ENCODE measurements around the gene GAPDH.
"Not testable (repeated sequence)": the region's sequence is repeated elsewhere in the genome, so short reads cannot be mapped to it uniquely, and the experiment has no call there.

Gene GAPDH

DNA sequence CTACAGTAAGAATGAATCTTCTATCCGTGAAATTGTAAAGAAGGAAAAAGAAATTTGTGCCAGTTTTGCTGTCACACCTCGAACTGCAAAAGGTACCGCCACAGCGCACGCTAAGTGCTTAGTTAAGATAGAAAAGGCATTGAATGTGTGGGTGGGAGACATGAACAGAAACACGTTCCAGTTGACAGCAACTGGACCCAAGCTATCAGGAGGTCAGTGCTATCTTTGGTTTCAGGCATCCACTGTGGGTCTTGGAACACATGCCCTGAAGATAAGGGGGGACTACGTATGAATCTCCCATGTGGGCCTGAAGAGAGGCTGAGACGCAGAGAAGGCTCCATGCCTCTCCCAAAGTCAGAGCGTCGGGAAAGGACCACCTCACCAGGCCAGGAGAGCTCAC lies 11.7 kb downstream of the GAPDH start:
- no peak for DNase-seq (ENCODE audit: low spot score)

- DNase-seq (ENCODE audit: low spot score), result no peak
Measured at GRCh38 chr12:6547566-6547965, 13.2 kb downstream of the GAPDH start.

DNA sequence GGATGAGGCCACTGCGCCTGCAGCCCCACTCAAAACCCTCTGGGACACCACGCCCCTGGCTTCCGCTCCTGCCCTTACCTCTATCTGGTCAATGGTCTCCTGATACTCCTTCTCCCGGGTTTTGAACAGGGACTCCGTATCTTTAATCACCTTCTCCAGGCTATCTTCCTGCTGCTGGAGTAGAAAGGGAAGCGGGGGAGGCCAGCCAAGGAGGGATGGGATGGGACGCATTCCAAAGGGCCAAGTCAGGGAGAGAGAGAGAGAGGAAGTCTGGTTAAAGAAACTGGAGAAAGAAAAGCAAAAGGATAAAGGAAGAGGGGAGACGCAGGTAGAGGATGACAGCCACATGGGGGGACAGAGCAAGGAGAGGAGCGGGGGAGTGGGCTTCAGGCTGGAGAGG lies 13.7 kb downstream of the GAPDH start:
- no peak for DNase-seq (ENCODE audit: low spot score)

GRCh38 chr12:6548556-6548955 lies 14.2 kb downstream of the GAPDH start:
- DNase-seq (ENCODE audit: low spot score), result no peak

- DNase-seq (ENCODE audit: low spot score), result no peak
Measured at GRCh38 chr12:6548966-6549683, 14.8 kb downstream of the GAPDH start.

DNA sequence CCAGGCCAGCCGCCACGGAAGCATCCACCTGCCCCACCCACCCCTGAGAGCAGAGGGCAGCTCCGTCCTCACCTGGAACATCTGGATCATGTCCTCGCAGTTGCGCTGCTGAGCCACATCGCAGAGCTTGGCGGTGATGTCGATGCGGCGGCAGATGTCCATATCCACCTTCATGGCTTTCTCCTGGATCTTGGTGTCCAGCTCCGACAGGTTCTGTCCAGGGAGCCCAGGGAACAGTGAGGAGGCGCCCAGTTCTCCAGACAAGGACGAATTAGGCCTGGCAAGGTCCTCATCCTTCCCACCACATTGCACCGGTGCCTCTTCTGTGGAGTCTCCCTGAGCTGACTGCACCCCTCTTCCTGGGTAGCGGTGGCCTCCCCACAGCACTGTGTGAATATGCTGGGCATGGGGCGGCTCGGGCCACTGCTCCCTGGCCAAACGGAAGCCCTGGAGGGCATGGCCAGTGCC lies 15.4 kb downstream of the GAPDH start:
- DNase-seq (ENCODE audit: low spot score), result no peak

DNA sequence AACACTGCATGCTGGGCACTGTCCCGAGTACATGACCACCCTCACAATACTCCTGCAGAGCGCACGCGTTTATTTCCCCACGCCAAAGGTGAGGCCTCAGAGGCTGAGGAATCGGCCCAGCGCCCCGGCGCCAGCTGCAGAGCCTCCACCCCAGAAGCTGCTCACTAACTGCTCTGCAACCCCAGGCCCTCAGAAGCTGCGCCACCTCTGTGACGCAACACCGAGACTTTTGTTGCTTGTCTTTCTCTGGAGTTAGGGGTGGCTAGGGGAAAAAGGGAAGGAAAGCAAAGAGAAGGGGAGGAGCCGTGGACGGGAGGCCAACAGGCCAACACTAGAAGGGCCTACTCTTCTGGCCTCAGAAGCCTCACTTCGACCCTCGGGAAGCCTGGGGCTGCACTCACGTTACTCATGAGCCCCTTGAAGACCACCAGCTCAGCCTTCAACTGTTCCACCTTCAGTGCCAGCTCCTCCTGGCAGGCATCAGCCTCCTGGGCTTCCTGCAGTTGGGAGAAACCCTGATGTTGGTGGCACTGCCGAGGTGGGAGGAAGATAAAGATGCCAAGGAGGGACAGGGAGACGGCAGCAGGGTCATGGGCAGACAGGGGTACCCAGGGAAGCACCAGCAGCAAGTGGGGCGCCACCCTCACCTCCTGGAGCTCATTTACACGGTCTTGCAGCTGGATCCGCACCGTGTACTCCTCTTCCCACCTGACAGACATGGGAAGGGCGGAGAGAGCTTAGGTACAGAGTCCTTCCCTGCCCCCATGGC lies 16.2 kb downstream of the GAPDH start:
- DNase-seq (ENCODE audit: low spot score), result no peak

- DNase-seq (ENCODE audit: low spot score), result no peak
Measured at GRCh38 chr12:6551063-6551461, 16.7 kb downstream of the GAPDH start.

GRCh38 chr12:6551496-6552139 lies 17.3 kb downstream of the GAPDH start:
- DNase-seq (ENCODE audit: low spot score), result no peak

- DNase-seq (ENCODE audit: low spot score), result no peak
Measured at GRCh38 chr12:6552140-6552551, 17.8 kb downstream of the GAPDH start.

- no peak for DNase-seq (ENCODE audit: low spot score)
Measured at GRCh38 chr12:6553051-6553868, 18.9 kb downstream of the GAPDH start.

- DNase-seq (ENCODE audit: low spot score), result peak; percentile 95
Measured at GRCh38 chr12:6554168-6555017, 20.1 kb downstream of the GAPDH start.

- DNase-seq (ENCODE audit: low spot score), result peak; percentile 50
Measured at GRCh38 chr12:6555018-6555691, 20.8 kb downstream of the GAPDH start.

DNA sequence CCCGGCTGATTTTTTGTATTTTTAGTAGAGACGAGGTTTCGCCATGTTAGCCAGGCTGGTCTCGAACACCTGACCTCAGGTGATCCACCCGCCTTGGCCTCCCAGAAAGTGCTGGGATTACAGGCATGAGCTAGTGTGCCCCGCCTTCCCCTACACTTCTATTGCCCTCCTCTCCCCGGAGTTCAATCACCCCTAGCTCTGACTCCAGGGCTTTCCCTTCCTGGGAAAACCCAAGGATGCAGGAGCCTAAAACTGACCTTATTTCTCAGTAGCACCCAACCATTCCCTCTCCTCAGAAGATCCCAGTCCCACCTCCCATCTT lies 22.1 kb downstream of the GAPDH start:
- DNase-seq (ENCODE audit: low spot score), result not testable (repeated sequence)

DNA sequence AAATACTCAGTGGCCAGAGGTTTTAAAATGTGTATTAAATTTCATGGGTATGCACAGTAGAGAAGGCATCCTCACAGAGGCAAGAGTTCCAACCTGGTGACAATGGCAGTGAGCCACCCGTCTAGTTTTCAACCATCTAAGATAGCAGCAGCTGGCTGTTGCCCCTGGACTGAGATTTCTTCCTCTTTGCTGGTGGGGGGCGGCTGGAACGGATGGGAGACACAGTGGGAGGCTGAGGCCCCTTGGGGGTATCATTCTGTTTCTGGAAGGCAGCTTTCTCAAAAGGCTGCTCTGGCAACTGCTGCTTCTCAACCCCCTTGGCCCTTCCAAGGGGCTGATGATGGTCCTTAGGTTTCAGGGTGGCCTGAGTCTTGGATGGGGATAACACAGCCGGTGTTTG lies 22.5 kb downstream of the GAPDH start:
- no peak for DNase-seq (ENCODE audit: low spot score)

DNA sequence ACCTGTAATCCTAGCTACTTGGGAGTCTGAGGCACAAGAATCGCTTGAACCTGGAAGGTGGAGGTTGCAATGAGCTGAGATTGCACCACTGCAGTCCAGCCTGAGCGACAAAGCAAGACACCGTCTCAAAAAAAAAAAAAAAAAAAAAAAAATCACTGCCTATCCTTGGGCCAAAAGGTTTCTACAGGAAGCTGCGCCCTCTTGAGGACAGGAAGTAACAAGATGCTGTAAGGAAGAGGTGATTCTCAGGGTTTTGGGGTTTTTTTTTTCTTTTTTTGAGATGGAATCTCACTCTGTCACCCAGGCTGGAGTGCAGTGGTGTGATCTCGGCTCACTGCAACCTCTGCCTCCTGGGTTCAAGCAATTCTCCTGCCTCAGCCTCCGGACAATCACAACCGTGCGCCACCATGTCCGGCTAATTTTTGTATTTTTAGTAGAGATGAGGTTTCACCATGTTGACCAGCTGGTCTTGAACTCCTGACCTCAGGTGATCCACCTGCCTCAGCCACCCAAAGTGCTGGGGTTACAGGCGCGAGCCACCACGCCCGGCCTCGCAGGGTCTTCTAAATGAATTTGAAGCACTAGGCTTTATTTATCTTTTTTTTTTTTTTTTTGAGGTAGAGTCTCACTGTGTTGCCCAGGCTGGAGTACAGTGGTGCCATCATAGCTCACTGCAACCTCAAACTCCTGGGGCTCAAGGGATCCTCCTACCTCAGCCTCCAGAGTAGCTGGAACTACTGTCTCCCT lies 23.9 kb downstream of the GAPDH start:
- peak; percentile 94 for DNase-seq (ENCODE audit: low spot score)

DNA sequence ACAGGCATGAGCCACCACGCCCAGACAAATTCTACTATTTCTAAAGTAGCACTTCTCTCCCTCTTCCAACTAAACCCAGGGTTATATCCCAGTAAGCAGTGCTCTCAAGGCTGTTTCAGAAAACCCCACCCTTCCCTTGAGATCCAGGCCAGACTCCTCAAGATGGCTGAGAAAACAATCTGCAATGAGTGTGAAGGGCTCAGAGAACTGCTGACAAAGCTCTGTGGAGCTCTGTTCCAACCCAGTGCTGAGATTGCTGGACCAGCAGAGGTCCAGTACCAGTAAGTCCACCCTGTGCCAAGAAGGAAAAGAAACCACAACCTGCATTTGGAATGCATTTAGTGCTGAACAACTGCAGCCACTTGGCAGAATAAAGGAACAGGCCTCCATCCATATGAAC lies 25.2 kb downstream of the GAPDH start:
- DNase-seq (ENCODE audit: low spot score), result no peak

DNA sequence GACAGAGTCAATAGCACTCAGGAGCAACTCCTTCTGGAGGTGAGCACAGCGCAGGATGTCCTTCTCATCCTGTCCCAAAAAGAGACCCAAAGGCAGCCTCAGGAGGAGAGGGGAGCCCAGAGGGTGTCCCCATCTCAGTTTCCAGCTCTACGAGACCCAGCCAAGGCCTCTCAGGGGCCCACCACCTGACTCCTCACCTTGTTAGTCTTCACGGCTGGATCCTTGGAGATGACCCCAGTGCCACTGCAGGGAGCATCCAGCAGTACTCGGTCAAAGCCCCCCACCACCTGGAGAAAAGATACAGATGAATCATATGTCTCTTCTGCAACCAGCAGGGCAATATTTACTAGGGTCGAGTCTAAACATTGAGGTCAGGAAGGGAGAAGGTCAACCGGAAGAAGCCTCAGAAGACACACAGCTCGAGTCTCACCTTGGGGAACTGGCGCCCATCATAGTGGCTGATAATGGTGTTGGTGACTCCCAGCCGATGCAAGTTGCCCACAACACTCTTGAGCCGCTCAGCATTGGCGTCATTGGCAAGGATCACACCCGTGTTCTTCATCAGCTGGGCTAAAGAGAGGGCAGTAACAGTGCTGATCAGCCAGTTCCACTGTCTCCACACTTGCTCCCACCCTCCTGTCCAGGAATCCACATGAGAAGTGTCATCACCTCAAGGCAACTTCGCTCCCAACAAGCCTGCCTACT lies 26.3 kb downstream of the GAPDH start:
- no peak for DNase-seq (ENCODE audit: low spot score)

- DNase-seq (ENCODE audit: low spot score), result no peak
Measured at GRCh38 chr12:6562881-6563280, 28.6 kb downstream of the GAPDH start.

Measured in NAMALWA (cell line).